HEK293T (cell line): Measurements from ENCODE around the gene IFI44L.

Source experiments
- ARNT ChIP-seq: fragments of 450-650 bp; IDR thresholded peaks from 2 replicates; pipeline ENCODE4 v1.6.1; 2017; ENCODE audit warnings: mild to moderate bottlenecking
- BHLHE40 ChIP-seq: fragments of 450-650 bp; IDR thresholded peaks from 2 replicates; pipeline ENCODE4 v1.6.1; 2016; ENCODE audit warnings: mild to moderate bottlenecking, moderate library complexity, borderline replicate concordance
- ELF4 ChIP-seq: fragments of 450-650 bp; IDR thresholded peaks from 2 replicates; pipeline ENCODE4 v1.6.1; 2017; ENCODE audit warnings: antibody characterized with exemption
- FOXA1 ChIP-seq: fragments of 450-650 bp; IDR thresholded peaks from 2 replicates; pipeline ENCODE4 v1.6.1; 2016; ENCODE audit warnings: mild to moderate bottlenecking
- FOXM1 ChIP-seq: fragments of 450-650 bp; IDR thresholded peaks from 2 replicates; pipeline ENCODE4 v1.6.1; 2017; ENCODE audit warnings: mild to moderate bottlenecking, borderline replicate concordance
- HDGF ChIP-seq: fragments of 450-650 bp; IDR thresholded peaks from 2 replicates; pipeline ENCODE4 v1.6.1; 2017; ENCODE audit warnings: antibody characterized with exemption, borderline replicate concordance
- PKNOX1 ChIP-seq: fragments of 450-650 bp; IDR thresholded peaks from 2 replicates; pipeline ENCODE4 v1.6.1; 2016
- SP1 ChIP-seq: fragments of 450-650 bp; IDR thresholded peaks from 2 replicates; pipeline ENCODE4 v1.6.1; 2017

DNA sequence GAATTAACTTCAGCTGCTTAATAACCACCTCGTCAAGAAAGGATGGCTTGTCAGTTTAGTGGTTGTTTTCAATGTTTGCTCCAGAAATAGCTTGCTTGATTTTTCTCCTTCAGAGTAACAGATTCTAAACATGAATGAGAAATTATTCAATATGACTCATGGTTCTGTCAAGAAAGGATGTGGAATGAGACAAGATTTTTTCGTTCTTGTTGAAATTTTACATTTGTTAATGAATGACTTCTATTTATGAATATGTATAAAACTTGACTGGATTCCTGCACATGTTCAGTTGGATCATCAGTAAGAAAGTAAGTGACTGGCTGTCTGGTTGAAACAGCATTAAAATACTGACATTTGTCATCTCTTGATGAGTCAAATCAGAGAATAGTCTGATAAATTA is 67.7 kb downstream of the IFI44L start:
- no peak for TF ChIP-seq HDGF
- no peak for TF ChIP-seq FOXA1
- no peak for TF ChIP-seq BHLHE40
- no peak for TF ChIP-seq SP1
- no peak for TF ChIP-seq ELF4
- TF ChIP-seq ARNT: no peak
- no peak for TF ChIP-seq PKNOX1
- no peak for TF ChIP-seq FOXM1
